PC-9 (cell line): ENCODE measurements around the gene RAB35. TPM values are rescaled to one million over a fixed set of nuclear protein-coding genes. Genes with fewer than 3 reads are reported as not detected.

Experiments
- BruUV-seq: library from RNA; stranded (reverse); fragments of 400-500 nt; replicated peaks from 2 replicates; lab custom pipeline; 2021; lab: Mats Ljungman, UMichigan
- CTCF ChIA-PET: fragments of 300-600 bp; sonication (Branson Sonifier 250); formaldehyde crosslinking; loops from one replicate; lab custom pipeline; 2022; ENCODE audit warnings: antibody characterized with exemption; lab: Charles Lee
- POLR2A ChIA-PET: fragments of 300-600 bp; sonication (Branson Sonifier 250); formaldehyde crosslinking; loops from one replicate; lab custom pipeline; 2022; ENCODE audit warnings: antibody characterized with exemption; ENCODE audit not compliant: unreplicated experiment; lab: Charles Lee
- DNase-seq, 2 experiments: peaks; one replicate each; pipeline versions ENCODE4 v3.0.0 to v3.0.0-alpha.2; 2015 to 2022; ENCODE audit warnings: mixed read lengths in 1 of 2
- H2AFZ ChIP-seq: fragments of 200-600 bp; sonication (generic); 2 replicates; pipeline ENCODE4 v1.8.1; 2017; ENCODE audit warnings: antibody characterized with exemption
- H3F3A ChIP-seq: fragments of 200-600 bp; sonication (generic); 2 replicates; pipeline ENCODE4 v1.8.1; 2017; ENCODE audit warnings: antibody characterized with exemption, mild to moderate bottlenecking, low read depth; ENCODE audit not compliant: insufficient read depth
- H3K27ac ChIP-seq: fragments of 200-600 bp; sonication (generic); 2 replicates; pipeline ENCODE4 v1.6.1; 2016; ENCODE audit warnings: mixed run types
- H3K27me3 ChIP-seq: fragments of 200-600 bp; sonication (generic); 2 replicates; pipeline ENCODE4 v1.6.1; 2016; ENCODE audit warnings: low read depth, mixed run types; ENCODE audit not compliant: insufficient read depth
- H3K36me3 ChIP-seq: fragments of 200-600 bp; sonication (generic); 2 replicates; pipeline ENCODE4 v1.6.1; 2016; ENCODE audit warnings: low read depth, mixed run types
- H3K4me1 ChIP-seq: fragments of 200-600 bp; sonication (generic); replicated peaks from 2 replicates; pipeline ENCODE4 v1.6.1; 2016; ENCODE audit warnings: mixed run types; ENCODE audit not compliant: insufficient read depth
- H3K4me2 ChIP-seq: fragments of 200-600 bp; sonication (generic); 2 replicates; pipeline ENCODE4 v1.6.1; 2017; ENCODE audit warnings: mixed run types
- H3K4me3 ChIP-seq: fragments of 200-600 bp; sonication (generic); 2 replicates; pipeline ENCODE4 v1.6.1; 2016; ENCODE audit warnings: mixed run types
- H3K79me2 ChIP-seq: fragments of 200-600 bp; sonication (generic); 2 replicates; pipeline ENCODE4 v1.6.1; 2017; ENCODE audit warnings: low read depth, mixed run types
- H3K9me2 ChIP-seq: fragments of 200-600 bp; sonication (generic); 2 replicates; pipeline ENCODE4 v1.8.1; 2017; ENCODE audit warnings: mild to moderate bottlenecking; ENCODE audit not compliant: insufficient read depth
- H3K9me3 ChIP-seq: fragments of 200-600 bp; sonication (generic); 2 replicates; pipeline ENCODE4 v1.8.1; 2016; ENCODE audit warnings: low read depth; ENCODE audit not compliant: insufficient read depth
- H4K20me1 ChIP-seq: fragments of 200-600 bp; sonication (generic); 2 replicates; pipeline ENCODE4 v1.8.1; 2017; ENCODE audit not compliant: insufficient read depth
- CTCF ChIP-seq: fragments of 200-600 bp; sonication (generic); conservative IDR thresholded peaks from 2 replicates; pipeline ENCODE4 v1.6.1; 2017; ENCODE audit warnings: mixed run types, antibody characterized with exemption, mild to moderate bottlenecking, moderate library complexity
- EZH2 ChIP-seq: fragments of 200-600 bp; sonication (generic); IDR thresholded peaks from 2 replicates; pipeline ENCODE4 v1.8.0; 2017; ENCODE audit warnings: antibody characterized with exemption, low read depth
- intact Hi-C: fragments of 100-400 bp; cut with micrococcal nuclease; formaldehyde crosslinking; loops from one replicate; pipeline ENCODE4 v1.10.0; 2022; ENCODE audit not compliant: unreplicated experiment
- total RNA-seq: library from RNA; stranded (reverse); gene quantifications from 2 replicates; pipeline ENCODE4 v1.2.3, GENCODE V29; 2021

RAB35 gene
- total RNA-seq, 1 experiment from 2014 or later = 52.0 TPM

DNA sequence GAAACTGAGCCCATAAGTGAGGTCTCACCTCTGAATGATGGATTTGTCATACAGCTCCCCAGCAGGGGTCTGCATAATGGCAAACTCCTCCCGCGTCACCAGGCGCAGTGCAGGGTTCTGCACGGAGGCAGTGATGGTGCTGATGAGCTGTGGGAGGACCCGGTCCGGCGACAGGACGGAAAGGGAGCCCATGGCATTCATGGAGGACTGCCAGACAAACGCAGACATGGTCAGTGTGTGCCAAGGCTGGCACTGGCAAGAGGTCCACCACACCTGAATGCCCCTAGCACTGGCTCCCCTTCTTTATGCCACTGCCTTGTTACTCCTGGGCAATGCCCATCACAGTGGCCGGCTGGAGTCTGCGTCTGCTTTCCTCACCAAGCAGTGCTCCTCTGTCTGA is 45.3 kb upstream of the RAB35 start:
- Histone ChIP-seq H3K27ac (no peak overlapping the region), H3K9me2 (no peaks in the 10 kb centered on the region), H3K4me1 (no peaks in the 10 kb centered on the region), H4K20me1 (no peaks in the 10 kb centered on the region), H3K9me3 (no peaks in the 10 kb centered on the region), H3K4me3 (no peak overlapping the region), H3K79me2 (no peaks in the 10 kb centered on the region), H3K36me3 (peaks cover 6% of the 10 kb centered on the region; the same call in 1 of the 2 replicates), H3K27me3 (no peaks in the 10 kb centered on the region), H2AFZ (no peak overlapping the region), H3F3A (no peaks in the 10 kb centered on the region), H3K4me2 (no peak overlapping the region)
- no TSS peak for BruUV-seq
- intact Hi-C loops = no loop called here
- POLR2A ChIA-PET = no interaction called here
- CTCF ChIA-PET = no interaction called here
- no peak for DNase-seq
- TF ChIP-seq CTCF (no peak), EZH2 (no peak)

DNA sequence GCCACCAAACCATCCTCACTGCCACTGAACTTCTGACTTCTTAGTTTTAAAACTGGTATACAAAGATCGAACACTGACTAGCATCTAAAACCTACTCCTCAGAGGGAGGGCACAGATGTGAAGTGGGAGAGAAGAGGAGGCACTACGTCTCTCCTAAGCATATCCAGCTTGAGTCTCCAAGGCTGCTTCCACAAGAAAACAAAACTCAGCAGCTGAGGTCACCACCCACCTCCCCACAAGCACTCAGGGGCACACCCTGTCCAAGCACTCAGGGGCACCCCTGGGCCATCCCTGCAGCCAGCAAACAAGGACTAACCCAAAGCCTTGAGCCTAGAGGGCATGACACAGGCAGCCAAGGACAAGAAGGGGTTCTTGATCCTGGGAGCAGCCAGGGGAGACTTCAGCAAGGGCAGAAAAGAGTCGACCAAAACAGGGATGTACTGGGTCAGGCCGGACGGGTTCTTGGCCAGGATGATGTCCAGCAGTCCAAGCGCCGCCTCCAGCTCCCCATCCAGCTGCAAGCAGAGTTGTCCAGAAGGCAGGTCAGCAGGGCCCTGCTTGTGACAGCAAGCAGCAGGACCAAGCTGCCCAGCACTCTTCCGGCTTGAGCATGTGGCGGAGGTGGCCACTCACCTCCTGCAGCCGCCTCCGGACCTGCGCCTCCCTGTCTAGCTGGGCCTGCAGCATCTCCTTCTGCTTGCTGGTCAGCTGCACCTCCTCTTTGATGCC is 43.1 kb upstream of the RAB35 start:
- Histone ChIP-seq H3K4me2 (no peak overlapping the region), H4K20me1 (no peaks in the 10 kb centered on the region), H3K27ac (no peak overlapping the region), H3K4me1 (no peaks in the 10 kb centered on the region), H3K9me2 (no peaks in the 10 kb centered on the region), H3K27me3 (no peaks in the 10 kb centered on the region), H3K79me2 (no peaks in the 10 kb centered on the region), H3F3A (no peaks in the 10 kb centered on the region), H2AFZ (no peak overlapping the region), H3K9me3 (no peaks in the 10 kb centered on the region), H3K36me3 (peaks cover 6% of the 10 kb centered on the region; the same call in 1 of the 2 replicates), H3K4me3 (no peak overlapping the region)
- no TSS peak for BruUV-seq
- CTCF ChIA-PET = no interaction called here
- intact Hi-C loops = no loop called here
- POLR2A ChIA-PET = no interaction called here
- TF ChIP-seq EZH2 = no peak
- TF ChIP-seq CTCF = no peak
- no peak for DNase-seq

GRCh38 chr12:120158351-120158750 is 41.8 kb upstream of the RAB35 start:
- ChIA-PET CTCF (no interaction called here), POLR2A (no interaction called here)
- TF ChIP-seq EZH2 = no peak
- Histone ChIP-seq H3K36me3 (peaks cover 6% of the 10 kb centered on the region; the same call in 1 of the 2 replicates), H3K27ac (no peak overlapping the region), H3K4me1 (no peaks in the 10 kb centered on the region), H3K4me3 (no peak overlapping the region), H3K9me3 (no peaks in the 10 kb centered on the region), H2AFZ (no peak overlapping the region), H3F3A (no peaks in the 10 kb centered on the region), H3K27me3 (no peaks in the 10 kb centered on the region), H4K20me1 (no peaks in the 10 kb centered on the region), H3K79me2 (no peaks in the 10 kb centered on the region), H3K9me2 (no peaks in the 10 kb centered on the region), H3K4me2 (no peak overlapping the region)
- DNase-seq = no peak
- no TSS peak for BruUV-seq
- intact Hi-C loops = no loop called here
